DMS153 treated with DMSO at 0.1 percent for 48 hours (cell line): ENCODE measurements around the gene CRLF1.

Source experiments
- DNase-seq: peaks from one replicate; lab custom pipeline; 2025; ENCODE audit not compliant: unreplicated experiment; lab: John Stamatoyannopoulos, UW

The CRLF1 gene, protein sequence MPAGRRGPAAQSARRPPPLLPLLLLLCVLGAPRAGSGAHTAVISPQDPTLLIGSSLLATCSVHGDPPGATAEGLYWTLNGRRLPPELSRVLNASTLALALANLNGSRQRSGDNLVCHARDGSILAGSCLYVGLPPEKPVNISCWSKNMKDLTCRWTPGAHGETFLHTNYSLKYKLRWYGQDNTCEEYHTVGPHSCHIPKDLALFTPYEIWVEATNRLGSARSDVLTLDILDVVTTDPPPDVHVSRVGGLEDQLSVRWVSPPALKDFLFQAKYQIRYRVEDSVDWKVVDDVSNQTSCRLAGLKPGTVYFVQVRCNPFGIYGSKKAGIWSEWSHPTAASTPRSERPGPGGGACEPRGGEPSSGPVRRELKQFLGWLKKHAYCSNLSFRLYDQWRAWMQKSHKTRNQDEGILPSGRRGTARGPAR

DNA sequence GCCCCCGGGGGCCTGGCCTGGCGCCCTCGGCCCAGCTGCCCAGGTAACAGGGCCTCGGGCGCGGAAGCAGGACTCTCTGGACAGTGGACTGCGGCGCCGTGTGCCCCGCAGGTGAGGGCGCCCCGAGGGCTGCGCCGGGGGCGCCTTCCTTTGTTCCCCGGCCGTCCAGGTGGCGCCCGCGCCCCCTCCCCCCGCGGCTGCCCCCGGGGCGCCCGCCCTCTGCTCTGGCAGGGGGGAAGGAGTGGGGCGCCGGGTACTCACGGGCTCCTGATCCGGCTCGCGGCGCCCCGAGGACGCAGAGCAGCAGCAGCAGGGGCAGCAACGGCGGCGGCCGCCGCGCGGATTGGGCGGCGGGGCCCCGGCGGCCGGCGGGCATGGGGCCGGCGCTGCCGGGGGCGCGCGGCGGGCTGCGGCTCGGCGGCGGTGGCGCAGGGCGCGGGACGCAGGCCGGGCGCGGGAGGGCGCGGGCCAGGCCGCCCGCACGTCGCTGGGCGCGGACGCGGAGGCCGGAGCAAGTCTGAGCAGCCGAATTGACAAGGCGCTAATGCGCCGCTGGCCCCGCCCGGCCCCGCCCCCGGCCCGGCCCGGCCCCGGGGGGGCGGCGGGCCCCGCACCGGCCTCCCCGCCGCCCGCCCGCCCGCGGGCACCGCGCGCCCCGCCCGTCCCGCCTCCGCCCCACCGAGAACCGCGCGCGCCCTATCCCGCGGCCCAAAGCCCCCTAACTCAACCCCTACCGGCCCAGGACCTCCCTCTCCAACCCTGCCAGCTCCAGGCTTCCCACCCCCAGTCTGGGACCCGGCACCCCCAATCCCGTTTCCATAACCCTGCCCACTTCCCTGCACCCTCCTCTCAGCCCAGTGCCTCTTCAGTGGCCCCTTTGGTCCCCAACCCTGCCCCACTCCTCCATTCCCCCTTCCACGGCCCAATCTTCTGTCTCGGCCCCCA, at the start of gene CRLF1:
TSS of gene CRLF1 (minus strand) at position 519 of the 945 bp plus-strand sequence. CDS start at position 376, 143 bp downstream.
- DNase-seq = no peak

DNA sequence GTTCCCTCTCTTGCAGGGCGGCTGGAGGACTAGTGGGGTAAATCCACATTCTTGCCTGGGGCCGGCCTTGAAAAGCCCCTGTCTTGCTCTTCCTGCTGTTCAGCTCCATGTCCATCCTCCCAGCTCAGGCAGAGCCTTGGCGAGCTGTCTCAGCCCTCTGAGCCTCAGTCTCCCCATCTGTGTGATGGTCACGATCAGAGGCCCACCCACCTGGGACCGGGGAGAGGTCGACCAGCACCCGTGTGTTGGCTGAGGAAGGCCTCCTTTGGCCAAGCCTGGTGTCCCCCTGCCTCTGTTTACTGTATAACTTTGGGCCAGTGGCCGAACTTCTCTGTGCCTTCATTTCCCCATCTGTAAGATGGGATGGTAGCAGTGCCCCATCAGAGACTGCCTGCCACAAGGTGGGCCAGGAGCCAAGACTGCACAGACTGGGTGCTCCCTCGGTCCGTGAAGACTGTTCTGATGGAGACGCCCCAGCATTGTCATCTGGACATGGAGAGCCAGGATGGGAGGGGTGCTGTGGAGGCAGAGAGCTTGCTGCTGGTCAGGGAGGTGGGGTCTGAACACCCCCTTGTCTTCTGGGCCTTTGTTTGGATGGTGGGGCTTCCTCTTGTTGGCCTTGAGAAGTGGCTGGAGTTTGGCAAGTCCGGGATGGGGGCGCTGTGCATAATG, 48.7 kb upstream of the CRLF1 start:
- DNase-seq = no peak

DNA sequence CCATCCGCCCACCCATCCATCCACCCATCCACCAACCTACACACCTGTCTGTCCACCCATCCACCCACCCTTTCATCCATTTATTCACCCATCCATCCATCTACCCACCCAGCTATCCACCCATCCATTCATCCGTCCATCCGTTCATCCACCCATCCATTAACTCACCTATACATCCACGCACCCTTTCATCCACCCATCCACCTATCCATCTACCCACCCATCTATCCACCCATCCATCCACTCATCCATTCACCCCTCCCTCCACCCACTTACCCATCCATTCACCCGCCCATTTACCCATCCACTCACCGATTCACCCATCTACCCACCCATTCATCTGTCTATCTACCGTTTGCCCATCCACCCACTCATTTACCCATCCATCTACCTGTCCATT, 47.9 kb upstream of the CRLF1 start:
- no peak for DNase-seq

DNA sequence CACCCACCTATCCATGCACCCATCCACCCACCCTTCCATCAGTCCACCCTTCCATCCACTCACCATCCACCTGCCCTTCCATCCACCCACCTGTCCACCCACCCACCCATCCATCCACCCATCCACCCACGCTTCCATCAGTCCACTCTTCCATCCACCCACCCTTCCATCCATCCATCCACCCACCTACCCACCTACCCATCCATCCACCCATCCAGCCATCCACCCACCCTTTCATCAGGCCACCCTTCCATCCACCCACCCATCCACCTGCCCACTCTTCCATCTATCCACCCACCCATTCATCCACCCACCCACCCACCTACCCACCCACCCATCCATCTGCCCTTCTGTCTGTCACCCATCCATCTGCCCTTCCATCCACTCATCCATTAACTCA, 47.3 kb upstream of the CRLF1 start:
- no peak for DNase-seq

DNA sequence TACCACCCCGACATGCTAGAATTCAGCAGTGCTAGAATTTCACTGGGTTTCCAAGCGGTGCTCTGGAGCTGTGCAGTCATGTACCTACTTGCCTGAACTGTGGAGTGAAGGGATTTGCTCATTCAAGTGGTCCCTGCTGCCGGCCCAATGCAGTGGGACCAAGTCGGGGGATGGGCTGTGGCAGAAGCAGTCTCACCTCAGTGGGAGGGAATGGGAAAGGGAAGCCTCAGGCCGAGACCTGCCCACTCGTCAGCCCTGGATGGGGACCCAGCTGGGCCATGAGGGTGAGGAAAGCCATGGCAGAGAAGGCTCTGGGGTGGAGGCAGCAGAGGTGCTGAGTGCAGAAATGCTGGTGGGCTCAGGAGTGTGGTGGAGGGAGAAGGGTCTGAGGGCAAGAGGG, 45.1 kb upstream of the CRLF1 start:
- no peak for DNase-seq

DNA sequence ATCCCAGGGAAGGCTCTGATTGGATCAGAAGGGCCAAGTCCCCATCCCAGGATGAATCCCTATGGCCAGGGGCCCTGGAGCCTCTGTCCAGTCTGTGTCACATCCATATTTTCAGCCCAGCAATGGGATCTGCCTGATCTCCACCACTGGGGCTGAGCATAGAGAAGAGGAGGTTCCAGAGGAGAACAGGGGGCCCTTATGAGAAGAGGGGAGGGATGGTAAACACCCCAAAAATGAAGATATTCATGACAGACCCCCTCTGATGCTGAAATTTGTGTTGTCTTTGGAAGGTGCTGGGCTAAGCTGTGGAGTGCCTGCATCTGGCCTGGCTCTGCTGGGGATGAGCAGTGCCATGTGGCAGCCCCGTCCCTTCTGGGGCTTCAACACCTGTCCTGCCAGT, 44.7 kb upstream of the CRLF1 start:
- no peak for DNase-seq

DNA sequence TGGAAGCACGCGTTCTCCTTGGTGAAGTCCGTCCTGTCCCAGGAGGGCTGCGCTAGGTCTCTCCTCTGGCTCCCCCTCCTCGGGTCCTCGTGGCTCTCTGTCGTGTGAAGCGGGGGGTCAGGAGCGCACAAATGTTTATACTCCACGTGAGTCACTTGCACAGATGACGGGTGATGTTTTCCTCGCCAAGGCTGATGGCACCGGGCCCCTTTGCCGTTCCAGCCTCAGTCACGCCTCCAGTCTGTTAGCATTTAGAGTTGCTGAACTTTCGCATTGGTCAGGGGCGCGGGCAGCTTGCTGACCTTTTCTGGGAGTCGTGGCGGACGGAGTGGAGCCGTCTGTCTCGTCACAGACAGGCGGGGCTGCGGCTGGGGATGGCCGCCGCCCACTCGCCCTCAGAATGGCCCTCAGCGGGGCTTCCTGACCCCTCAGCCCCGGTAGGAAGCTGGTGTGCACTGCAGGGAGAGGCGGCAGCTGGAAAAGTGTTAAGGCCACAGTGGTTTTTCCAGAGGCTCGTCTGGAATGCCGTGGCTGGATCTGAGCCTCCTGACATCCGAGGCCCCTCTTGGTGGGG, 44.0 kb upstream of the CRLF1 start:
- no peak for DNase-seq

DNA sequence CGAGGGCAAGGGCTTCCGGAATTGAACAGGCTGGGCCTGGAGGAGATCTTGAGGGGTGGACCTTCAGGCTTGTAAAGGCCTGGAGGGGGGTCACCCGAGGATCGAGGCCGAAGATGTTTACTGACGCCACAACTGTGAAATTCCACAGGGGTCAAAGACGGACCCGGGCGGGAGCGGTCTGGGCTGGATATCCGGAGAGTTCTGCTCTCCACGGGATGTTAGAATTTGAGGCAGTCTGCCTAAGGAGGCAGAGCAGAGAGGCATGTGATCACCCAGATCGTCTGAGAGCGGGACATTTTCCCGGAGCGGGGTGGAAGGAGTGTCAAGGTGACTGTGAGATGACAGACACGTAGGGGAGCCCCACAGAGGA, 43.4 kb upstream of the CRLF1 start:
- DNase-seq = no peak

DNA sequence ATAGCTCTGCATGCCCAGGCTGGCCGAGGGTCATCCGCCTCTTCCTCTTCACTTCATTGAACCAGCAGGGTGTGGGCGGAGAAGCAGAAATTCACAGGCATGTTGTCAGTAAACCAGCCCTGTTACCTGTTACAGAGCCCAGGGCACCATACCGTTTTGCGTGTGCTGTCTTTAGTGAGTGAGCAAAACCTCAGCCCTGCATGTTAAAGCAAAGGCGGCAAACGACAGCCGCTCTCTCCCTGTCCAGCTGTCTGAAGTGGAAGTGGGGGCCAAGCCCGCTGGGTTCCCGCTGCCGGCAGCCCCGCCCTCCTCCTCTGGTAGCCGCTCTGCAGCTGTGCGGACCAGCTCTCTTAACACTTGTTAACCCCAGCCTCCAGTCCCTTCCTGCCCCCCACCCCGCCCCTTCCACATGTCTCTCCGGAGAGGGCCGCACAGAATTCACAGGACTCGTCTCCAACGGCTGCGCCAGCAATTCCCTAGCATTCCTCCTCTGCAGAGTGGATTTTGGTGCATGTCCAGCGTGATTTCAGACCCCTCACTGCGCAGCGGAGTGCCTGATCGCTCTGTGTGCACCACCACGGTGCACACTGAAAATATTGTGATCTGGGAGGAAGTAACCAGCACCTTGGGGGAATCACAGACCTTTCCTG, 42.9 kb upstream of the CRLF1 start:
- no peak for DNase-seq

DNA sequence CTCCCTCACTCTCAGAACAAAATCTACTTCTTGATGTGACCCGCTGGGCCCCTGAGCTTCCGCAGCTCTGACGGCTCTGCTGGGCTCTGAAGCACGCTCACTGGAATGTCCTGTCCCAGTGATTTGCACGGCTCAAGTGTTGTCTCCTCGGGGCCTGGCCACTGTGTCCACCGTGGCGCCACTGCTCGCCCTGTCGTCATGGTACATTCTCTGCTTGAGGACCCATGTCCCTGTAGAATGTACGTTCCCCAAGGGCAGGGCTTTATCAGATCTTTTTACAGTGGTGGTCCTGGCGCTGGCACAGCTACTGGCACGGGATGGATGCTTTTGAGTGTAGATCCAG, 42.3 kb upstream of the CRLF1 start:
- DNase-seq = no peak

DNA sequence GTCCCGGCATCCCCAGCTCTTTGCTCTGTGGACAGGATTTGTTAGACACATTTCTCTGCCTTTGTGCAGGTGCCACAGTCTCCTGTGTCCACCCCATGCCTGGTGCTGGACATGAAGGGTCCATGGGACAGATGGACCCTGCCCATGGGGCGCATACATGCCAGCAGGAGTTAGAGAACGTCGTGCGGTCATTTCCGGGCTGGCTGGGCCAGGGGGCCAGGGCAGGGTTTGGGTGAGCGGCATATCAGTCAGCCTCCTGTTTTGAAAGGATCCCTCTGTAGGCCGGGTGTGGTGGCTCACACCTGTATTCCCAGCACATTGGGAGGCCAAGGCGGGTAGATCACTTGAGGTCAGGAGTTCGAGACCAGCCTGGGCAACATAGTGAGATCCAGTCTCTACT, 41.2 kb upstream of the CRLF1 start:
- DNase-seq = no peak

DNA sequence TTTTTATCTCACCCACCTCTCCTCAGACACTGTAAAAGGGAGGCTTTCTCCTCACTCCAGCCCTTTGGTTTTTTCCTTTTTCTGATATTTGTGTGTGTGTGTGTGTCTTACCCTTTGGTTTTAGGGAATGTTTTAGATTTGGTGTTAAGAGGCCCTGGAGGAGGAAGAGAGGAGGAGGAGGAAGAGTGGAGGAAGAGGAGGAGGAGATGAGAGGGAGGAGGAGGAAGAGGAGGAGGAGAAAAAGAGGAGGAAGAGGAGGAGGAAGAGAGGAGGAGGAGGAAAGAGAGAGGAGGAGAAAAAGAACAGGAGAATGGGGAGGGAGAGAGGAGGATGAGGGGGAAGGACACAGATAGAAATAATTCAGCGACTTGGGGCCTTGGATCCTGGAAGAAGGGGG, 40.8 kb upstream of the CRLF1 start:
- no peak for DNase-seq

DNA sequence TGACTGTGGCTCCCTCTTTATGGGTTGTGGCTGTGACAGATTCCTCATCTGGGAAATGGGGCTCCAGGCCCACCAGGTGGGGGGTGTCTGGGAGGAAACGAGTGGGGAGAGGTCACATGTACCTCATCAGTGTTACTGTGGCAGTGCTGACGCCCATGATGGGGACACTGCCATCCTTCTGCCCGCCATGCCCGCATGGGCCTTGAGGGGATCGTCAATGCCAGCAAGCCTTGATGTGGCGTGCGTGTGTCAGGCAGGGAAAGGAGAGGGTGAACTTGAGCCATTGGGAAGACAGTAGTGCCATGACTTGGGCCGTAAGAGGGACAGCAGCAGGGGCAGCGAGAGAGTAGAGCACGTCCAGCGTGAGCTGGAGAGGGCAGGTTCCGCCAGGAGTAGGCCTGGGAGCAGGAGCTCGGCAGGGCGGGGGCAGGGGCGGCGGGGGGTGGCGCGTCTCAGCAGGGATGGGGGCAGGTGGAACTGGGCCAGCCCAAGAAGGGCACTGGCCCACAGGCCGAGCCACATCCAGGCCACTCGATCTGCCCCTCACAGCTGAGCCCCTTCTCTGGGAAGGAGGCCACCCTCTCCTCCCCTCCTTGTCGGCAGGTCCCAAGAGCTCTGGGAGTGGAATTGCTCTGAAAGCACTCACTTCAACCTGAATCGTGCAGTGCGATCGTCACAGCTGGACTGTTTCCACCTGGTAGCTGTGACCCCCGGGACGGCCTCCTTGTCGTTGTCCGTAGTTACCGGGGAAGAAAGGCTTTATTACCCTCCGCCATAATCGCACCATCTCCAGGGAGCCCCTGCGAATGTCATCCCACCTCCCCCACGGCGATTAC, 40.2 kb upstream of the CRLF1 start:
- DNase-seq = no peak

DNA sequence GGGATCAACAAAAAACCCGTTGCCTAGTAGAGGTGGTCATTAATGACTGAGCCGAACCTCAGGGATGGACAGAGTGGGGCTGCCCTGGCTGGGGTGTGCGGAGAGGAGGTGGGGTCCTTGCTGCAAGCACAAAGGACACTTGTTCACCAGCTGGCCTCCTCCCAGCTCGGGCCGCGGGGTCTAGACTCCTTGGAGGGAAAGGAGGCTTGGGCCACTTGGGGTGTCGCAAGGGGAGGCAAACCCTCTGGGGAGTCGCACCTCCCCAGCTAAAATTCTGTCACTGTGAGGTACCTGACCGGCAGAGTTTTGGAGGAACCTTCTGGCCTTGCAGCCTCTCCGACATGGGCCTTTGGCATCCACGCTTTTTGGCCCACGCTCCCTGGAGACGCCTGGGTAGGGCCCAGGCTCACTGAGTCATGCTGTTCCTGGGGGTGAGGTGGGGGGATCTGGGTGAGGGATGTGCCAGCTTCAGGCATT, 38.5 kb upstream of the CRLF1 start:
- no peak for DNase-seq

DNA sequence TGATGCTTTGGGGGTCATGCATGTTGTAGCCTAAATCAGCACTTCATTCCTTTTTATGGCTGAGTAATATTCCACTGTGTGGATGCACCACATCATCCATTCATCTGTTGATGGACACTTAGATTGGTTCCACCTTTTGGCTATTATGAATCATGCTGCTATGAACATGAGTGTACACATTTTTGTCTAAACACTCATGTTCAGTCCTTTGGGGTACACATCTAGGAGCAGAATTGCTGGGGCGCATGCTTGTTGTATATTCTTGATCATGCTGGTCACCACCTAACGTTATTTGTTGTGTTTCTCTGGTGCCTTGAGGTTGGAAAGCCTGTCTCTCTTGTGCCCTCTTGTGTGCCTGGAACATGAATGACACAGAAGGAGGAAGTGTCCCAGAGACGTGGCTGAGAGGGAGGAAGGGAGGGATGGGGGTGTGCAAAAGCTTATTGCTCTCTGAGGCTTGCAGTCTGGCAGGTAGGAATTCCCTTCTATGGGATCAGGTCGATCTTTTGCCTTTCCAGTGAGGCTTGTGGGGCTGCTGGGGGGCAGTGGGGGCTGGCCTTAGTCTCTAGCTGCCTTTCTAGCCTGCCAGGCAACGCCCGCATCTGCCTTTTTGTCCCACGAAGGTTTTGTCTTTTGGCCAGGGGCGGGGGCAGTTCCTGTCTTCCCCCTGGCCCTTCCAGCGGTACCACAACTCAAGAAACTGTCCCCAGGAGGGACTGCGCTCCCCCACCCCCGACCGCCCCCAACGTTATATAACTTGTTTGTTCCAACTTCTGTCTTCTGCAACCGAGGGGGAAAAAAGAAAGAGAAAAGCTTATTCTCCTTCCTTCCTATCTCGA, 37.8 kb upstream of the CRLF1 start:
- no peak for DNase-seq

DNA sequence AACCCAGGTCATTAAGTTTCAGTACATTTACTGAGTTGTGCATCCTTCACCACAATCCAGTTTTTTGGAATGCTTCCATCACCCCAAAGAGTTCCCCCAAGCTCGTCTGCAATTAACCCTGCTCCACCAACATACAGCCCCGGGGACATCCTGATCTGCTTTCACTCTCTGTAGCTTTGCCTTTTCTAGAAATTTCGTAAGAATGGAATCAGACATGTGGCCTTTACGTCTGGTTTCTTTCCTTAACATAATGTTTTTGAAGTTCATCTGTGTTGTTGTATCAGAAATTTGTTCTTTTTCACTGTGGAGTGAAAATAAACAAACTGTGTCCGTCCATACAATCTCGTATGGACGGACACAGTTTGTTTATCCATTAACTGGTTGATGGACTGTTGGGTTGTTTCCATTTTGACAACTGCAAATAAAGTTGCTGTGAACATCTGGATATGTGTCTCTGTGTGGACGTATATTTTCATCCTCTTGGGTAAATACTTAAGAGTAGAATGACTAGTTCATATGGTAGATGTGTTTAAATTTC, 33.2 kb upstream of the CRLF1 start:
- DNase-seq = no peak

DNA sequence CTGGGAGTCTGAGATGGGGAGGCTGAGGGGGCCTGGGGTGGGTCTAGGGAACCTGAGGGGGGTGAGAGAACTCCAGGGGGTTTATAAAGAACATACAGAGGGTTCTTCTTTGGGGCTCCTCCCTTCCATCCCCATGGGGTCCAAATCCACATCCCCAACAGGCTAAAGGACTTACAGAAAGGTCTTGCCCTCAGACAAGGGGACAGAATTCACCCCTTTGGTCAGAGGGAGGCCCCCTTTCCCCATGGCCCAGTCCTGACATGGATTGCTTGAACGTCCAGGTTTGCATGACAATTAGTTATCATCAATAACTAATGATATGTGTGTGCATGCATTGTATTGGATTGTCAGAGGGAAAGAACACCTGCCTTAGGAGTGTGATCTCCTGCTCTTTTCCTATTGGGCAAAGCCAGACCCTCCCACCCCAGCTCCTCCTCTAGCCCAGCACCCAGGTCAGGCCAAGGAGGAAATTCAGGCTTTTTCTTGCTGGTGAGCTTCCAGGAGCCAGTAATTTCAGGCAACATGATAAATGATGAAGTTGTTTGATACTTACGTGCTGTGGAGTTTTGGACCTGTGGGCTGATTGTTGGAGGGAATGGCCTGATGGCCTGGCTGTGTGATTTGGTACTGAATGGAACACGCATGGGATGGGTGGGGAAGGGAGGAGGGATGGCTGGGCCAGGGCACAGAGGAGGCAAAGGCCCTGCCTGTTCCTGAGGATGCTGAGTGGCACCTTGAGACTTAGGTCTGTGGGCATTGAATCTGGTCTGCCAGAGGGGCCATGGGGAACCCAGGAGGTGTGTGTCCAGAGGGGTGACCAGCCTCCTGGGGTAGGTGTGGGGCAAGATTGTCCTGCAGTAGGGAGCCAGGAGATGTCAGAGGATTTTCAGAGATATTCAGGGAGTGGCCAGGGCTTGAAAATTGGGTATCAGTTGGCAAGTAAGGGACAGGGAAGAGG, 31.4 kb upstream of the CRLF1 start:
- peak; percentile 20 for DNase-seq
